ENCODE results near the gene CCDC28B.

CCDC28B gene

GRCh38 chr1:32247983-32248889 lies 47.8 kb downstream of the CCDC28B start:
- H3K27me3 Mint-ChIP-seq: no peaks in the 10 kb centered on the region
- DNase-seq: peak; percentile 87
- H3K4me1 Mint-ChIP-seq (ENCODE audit: low read depth): peaks cover 58% of the 10 kb centered on the region
- H3K27ac Mint-ChIP-seq: peak overlapping the region; percentile 96
- no peaks in the 10 kb centered on the region for H3K9me3 Mint-ChIP-seq
- H3K36me3 Mint-ChIP-seq (ENCODE audit: low read depth): peaks cover 23% of the 10 kb centered on the region
- H3K4me3 Mint-ChIP-seq: peak overlapping the region; percentile 54

- H3K9me3 Mint-ChIP-seq: no peaks in the 10 kb centered on the region
- peaks cover 36% of the 10 kb centered on the region for H3K36me3 Mint-ChIP-seq (ENCODE audit: low read depth)
- peak overlapping the region; percentile 96 for H3K27ac Mint-ChIP-seq
- peak overlapping the region; percentile 95 for H3K4me3 Mint-ChIP-seq
- peaks cover 69% of the 10 kb centered on the region for H3K4me1 Mint-ChIP-seq (ENCODE audit: low read depth)
- no peaks in the 10 kb centered on the region for H3K27me3 Mint-ChIP-seq
- DNase-seq: peak; percentile 83
These were observed 49.6 kb downstream of the CCDC28B start for GRCh38 chr1:32249831-32250525.

- peak; percentile 83 for DNase-seq
- peaks cover 74% of the 10 kb centered on the region for H3K4me1 Mint-ChIP-seq (ENCODE audit: low read depth)
- H3K36me3 Mint-ChIP-seq (ENCODE audit: low read depth): peaks cover 42% of the 10 kb centered on the region
- H3K9me3 Mint-ChIP-seq: no peaks in the 10 kb centered on the region
- peak within 1 kb of the TSS; percentile 96 for H3K27ac Mint-ChIP-seq
- H3K27me3 Mint-ChIP-seq: no peaks in the 10 kb centered on the region
- peak within 1 kb of the TSS; percentile 95 for H3K4me3 Mint-ChIP-seq
These were observed 50.7 kb downstream of the CCDC28B start, which contains the start of gene LCK for GRCh38 chr1:32250893-32251716. Gene LCK, plus strand, starts transcription at chr1:32251265. Its CDS starts 23,065 bp downstream, at chr1:32274330.
